Thyroid gland (tissue), 4 donors: ENCODE measurements around the gene MSH3.

ENCODE experiments used
- POLR2A ChIP-seq, 2 donors: fragments of 450-650 bp; IDR thresholded peaks; one replicate each; pipeline ENCODE4 v1.6.1; 2017; ENCODE audit warnings: antibody characterized with exemption in 2 of 2, mild to moderate bottlenecking in 2 of 2, moderate library complexity in 1 of 2
- TF ChIP-seq, protein P1 (sequence below), 6 experiments: fragments of 200-600 bp in 3 of 6; fragments of 450-650 bp in 3 of 6; sonication (generic) in 3 of 6; IDR thresholded peaks; one replicate each; pipeline ENCODE4 v1.5.1; 2016 to 2019; ENCODE audit warnings: antibody characterized with exemption in 6 of 6, mild to moderate bottlenecking in 2 of 6, inconsistent platforms in 1 of 6, moderate library complexity in 1 of 6

- no peak for TF ChIP-seq POLR2A (IDR thresholded peaks at IDR 0.05)
- TF ChIP-seq, protein P1, sequence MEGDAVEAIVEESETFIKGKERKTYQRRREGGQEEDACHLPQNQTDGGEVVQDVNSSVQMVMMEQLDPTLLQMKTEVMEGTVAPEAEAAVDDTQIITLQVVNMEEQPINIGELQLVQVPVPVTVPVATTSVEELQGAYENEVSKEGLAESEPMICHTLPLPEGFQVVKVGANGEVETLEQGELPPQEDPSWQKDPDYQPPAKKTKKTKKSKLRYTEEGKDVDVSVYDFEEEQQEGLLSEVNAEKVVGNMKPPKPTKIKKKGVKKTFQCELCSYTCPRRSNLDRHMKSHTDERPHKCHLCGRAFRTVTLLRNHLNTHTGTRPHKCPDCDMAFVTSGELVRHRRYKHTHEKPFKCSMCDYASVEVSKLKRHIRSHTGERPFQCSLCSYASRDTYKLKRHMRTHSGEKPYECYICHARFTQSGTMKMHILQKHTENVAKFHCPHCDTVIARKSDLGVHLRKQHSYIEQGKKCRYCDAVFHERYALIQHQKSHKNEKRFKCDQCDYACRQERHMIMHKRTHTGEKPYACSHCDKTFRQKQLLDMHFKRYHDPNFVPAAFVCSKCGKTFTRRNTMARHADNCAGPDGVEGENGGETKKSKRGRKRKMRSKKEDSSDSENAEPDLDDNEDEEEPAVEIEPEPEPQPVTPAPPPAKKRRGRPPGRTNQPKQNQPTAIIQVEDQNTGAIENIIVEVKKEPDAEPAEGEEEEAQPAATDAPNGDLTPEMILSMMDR (IDR thresholded peaks at IDR 0.05), result no peak
Observed at GRCh38 chr5:80784451-80784850, 130.0 kb downstream of the MSH3 start.
